ENCODE results near the gene HPRT1. TPM values are rescaled to one million over a fixed set of nuclear protein-coding genes. Genes with fewer than 3 reads are reported as not detected.

The HPRT1 gene
- total and polyA plus RNA-seq, 4 donors, result 18.8 to 32.3 (median 27.1) TPM

DNA sequence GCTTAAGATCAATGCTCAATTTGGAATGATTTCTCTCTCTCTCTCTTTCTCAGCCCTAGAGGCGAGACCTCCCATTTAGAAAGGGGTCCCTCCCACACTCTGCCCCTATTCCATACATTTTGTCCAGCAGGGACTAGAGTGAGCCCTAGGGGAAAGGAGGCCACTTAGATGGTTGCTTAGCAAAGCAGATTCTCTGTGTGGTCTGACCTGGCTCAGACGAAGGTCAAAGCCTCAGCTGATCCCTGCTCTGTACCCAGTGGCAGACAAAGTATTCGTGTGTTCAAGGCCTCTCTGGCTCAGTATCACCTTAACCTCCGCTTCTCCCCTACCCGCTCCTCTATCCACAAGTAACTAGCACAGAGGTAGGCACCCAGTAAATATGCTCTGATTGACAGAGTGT lies 78.4 kb downstream of the HPRT1 start:
- WGBS, 2 donors, result 76 to 95% methylated on average over 5 of the region's 5 CpGs
- Histone ChIP-seq H3K36me3 (ENCODE audit: control insufficient read depth in 1 of 2, insufficient read depth in 2 of 2, low read length in 1 of 2) (no peaks in the 10 kb centered on the region), H3K27ac (ENCODE audit: low read depth in 1 of 2, low read length in 2 of 2) (no peak overlapping the region), H3K9me3 (ENCODE audit: control insufficient read depth, low read length) (no peaks in the 10 kb centered on the region), H3K4me1 (ENCODE audit: control insufficient read depth in 1 of 2, insufficient read depth in 2 of 2, low read length in 2 of 2) (no peaks in the 10 kb centered on the region), H3K4me3 (ENCODE audit: low read length in 2 of 2) (no peak overlapping the region), H3K27me3 (ENCODE audit: control insufficient read depth in 1 of 2, insufficient read depth in 2 of 2, low read length in 1 of 2) (no peaks in the 10 kb centered on the region)
- intact Hi-C loops (cut with DNase I), result no loop called here
- ATAC-seq (ENCODE audit: low FRiP score) (no peak), DNase-seq (no peak)

DNA sequence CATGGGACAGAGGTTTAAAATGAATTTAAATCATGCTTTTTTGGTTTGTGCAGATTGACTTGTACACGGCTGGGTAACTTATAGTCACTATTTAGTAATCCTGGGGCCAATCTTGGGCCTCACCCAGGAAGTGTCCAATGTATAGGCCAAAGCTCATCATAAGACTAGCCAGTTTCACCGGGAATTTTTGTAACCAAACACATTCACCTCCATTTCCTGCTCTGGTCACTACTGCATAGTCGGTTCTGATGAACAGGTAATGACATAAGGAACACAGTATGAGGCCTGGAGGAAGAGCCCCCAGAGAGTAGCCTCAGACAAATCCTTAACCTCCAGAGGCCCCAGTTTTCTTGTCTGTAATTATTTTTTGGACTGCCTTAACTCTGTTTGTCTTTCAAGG lies 81.9 kb downstream of the HPRT1 start:
- H3K27me3 ChIP-seq (ENCODE audit: control insufficient read depth in 1 of 2, insufficient read depth in 2 of 2, low read length in 1 of 2), result no peaks in the 10 kb centered on the region
- no peak overlapping the region for H3K4me3 ChIP-seq (ENCODE audit: low read length in 2 of 2)
- no peaks in the 10 kb centered on the region for H3K9me3 ChIP-seq (ENCODE audit: control insufficient read depth, low read length)
- H3K4me1 ChIP-seq (ENCODE audit: control insufficient read depth in 1 of 2, insufficient read depth in 2 of 2, low read length in 2 of 2), result no peaks in the 10 kb centered on the region
- WGBS, 2 donors, result 75 to 93% methylated on average over 3 of the region's 3 CpGs
- intact Hi-C loops (cut with DNase I), result no loop called here
- H3K36me3 ChIP-seq (ENCODE audit: control insufficient read depth in 1 of 2, insufficient read depth in 2 of 2, low read length in 1 of 2), result no peaks in the 10 kb centered on the region
- ATAC-seq (ENCODE audit: low FRiP score) (no peak), DNase-seq (no peak)
- H3K27ac ChIP-seq (ENCODE audit: low read depth in 1 of 2, low read length in 2 of 2), result no peak overlapping the region

DNA sequence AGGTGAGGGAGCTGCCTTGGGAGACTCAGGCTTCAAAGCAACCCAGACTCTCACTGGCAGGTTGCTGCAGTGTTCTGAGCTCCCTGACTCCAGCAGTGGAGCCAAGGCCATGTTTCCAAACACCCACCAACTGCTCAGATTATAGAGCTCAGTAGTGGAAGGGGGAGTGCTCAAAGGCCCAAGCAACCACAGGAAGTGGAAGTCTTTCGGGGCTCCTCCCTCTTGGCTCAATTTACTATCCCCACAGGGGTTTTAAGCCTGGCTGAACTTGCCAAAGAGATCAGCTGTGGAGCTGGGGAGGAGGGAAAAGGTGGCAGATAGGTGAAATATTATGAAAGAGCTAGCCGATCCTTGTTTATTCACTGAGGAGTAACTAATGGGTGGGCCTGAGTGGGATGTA lies 82.5 kb downstream of the HPRT1 start:
- Histone ChIP-seq H3K4me1 (ENCODE audit: control insufficient read depth in 1 of 2, insufficient read depth in 2 of 2, low read length in 2 of 2) (no peaks in the 10 kb centered on the region), H3K9me3 (ENCODE audit: control insufficient read depth, low read length) (no peaks in the 10 kb centered on the region), H3K27ac (ENCODE audit: low read depth in 1 of 2, low read length in 2 of 2) (no peak overlapping the region), H3K27me3 (ENCODE audit: control insufficient read depth in 1 of 2, insufficient read depth in 2 of 2, low read length in 1 of 2) (no peaks in the 10 kb centered on the region), H3K36me3 (ENCODE audit: control insufficient read depth in 1 of 2, insufficient read depth in 2 of 2, low read length in 1 of 2) (no peaks in the 10 kb centered on the region), H3K4me3 (ENCODE audit: low read length in 2 of 2) (no peak overlapping the region)
- intact Hi-C loops (cut with DNase I), result no loop called here
- ATAC-seq (ENCODE audit: low FRiP score) (no peak), DNase-seq (no peak)
- 43 to 76% methylated on average over 2 of the region's 2 CpGs for WGBS, 2 donors

DNA sequence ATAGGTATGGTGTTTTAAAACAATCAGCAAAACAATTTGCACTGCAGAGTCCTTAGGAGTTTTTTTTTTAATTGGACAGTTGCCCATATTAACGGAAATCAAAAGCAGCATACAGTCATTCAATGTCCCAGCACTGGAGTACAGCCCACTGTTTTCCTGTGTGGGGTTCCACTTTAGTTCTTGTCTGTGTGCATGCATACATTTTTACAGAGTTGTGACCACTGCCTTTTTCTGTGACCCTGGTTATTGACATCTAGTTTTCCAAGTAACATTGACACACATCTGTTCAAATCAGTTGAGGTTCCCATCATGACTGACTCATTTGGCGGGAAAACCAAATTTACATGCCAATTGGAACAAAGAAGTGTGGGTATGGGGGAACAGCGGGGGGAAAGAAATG lies 83.3 kb downstream of the HPRT1 start:
- H3K9me3 ChIP-seq (ENCODE audit: control insufficient read depth, low read length), result no peaks in the 10 kb centered on the region
- intact Hi-C loops (cut with DNase I), result no loop called here
- H3K27me3 ChIP-seq (ENCODE audit: control insufficient read depth in 1 of 2, insufficient read depth in 2 of 2, low read length in 1 of 2), result no peaks in the 10 kb centered on the region
- ATAC-seq (ENCODE audit: low FRiP score) (no peak), DNase-seq (no peak)
- no peak overlapping the region for H3K27ac ChIP-seq (ENCODE audit: low read depth in 1 of 2, low read length in 2 of 2)
- no peaks in the 10 kb centered on the region for H3K36me3 ChIP-seq (ENCODE audit: control insufficient read depth in 1 of 2, insufficient read depth in 2 of 2, low read length in 1 of 2)
- no peaks in the 10 kb centered on the region for H3K4me1 ChIP-seq (ENCODE audit: control insufficient read depth in 1 of 2, insufficient read depth in 2 of 2, low read length in 2 of 2)
- no peak overlapping the region for H3K4me3 ChIP-seq (ENCODE audit: low read length in 2 of 2)
- 50 to 78% methylated on average over 3 of the region's 3 CpGs for WGBS, 2 donors

DNA sequence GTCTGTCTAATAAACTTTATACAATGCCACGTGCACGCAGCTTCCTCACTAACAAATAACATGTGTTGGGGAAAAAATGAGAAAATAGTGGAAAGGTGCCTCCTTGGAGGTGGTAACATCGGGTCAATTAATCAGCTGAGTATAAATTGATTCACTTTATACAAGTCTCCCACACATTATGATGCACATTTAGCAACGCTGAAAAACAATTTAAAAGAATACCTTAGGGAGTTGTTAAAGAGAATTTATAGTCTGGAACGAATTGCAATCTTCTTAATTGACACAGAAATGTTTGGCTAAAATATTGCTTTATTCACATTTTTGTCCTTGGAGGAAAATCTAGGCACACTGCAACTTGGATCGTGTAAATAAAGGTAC lies 84.2 kb downstream of the HPRT1 start:
- no peak overlapping the region for H3K27ac ChIP-seq (ENCODE audit: low read depth in 1 of 2, low read length in 2 of 2)

DNA sequence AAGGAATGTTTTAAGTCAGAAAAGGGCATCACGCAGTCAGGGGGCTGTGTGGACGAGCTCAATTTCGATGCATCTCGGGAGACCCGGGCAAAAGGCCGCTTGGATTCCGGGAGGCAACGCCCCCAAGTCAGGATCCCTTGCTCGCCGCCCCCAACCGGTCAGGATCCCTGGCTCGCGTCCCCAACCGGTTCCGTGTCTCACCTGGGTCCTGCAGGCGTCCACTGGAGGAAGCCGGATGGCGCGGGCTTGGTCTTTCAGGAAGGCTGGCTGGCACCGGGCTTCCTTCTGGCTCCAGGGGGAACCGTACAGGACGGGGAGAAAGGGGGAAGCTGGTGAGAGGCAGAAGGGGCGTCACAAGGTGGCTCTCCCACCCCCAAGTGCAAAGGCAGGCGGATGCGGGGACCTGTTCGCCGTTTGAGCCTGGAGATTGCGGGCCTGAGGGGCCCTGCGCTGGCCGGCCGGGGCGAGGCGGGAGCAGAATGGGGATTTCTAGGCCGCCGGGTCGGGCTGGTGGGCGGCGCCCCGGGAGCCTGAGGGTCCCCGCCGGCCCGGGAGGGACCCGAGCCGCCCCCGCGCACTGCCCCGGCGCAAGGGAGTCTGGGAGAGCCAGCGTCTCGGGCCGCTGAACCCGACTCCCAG lies 84.7 kb downstream of the HPRT1 start:
- Histone ChIP-seq H3K27me3 (ENCODE audit: control insufficient read depth in 1 of 2, insufficient read depth in 2 of 2, low read length in 1 of 2) (no peaks in the 10 kb centered on the region), H3K9me3 (ENCODE audit: control insufficient read depth, low read length) (no peaks in the 10 kb centered on the region), H3K4me3 (ENCODE audit: low read length in 2 of 2) (no peak overlapping the region), H3K27ac (ENCODE audit: low read depth in 1 of 2, low read length in 2 of 2) (no peak overlapping the region), H3K4me1 (ENCODE audit: control insufficient read depth in 1 of 2, insufficient read depth in 2 of 2, low read length in 2 of 2) (no peaks in the 10 kb centered on the region), H3K36me3 (ENCODE audit: control insufficient read depth in 1 of 2, insufficient read depth in 2 of 2, low read length in 1 of 2) (no peaks in the 10 kb centered on the region)
- WGBS, 2 donors, result 10 to 29% methylated on average over 36 to 52 of the region's 52 CpGs
- DNase-seq (no peak), ATAC-seq (ENCODE audit: low FRiP score) (peak; percentile 9)
- intact Hi-C loops (cut with DNase I), result no loop called here

More for the DNA sequence above, 84.2 kb downstream of the HPRT1 start:
- no peak overlapping the region for H3K4me3 ChIP-seq (ENCODE audit: low read length in 2 of 2)
- H3K9me3 ChIP-seq (ENCODE audit: control insufficient read depth, low read length), result no peaks in the 10 kb centered on the region
- H3K36me3 ChIP-seq (ENCODE audit: control insufficient read depth in 1 of 2, insufficient read depth in 2 of 2, low read length in 1 of 2), result no peaks in the 10 kb centered on the region
- 56 to 69% methylated on average over 6 of the region's 6 CpGs for WGBS, 2 donors
- no peaks in the 10 kb centered on the region for H3K4me1 ChIP-seq (ENCODE audit: control insufficient read depth in 1 of 2, insufficient read depth in 2 of 2, low read length in 2 of 2)
- ATAC-seq (ENCODE audit: low FRiP score) (no peak), DNase-seq (no peak)
- no peaks in the 10 kb centered on the region for H3K27me3 ChIP-seq (ENCODE audit: control insufficient read depth in 1 of 2, insufficient read depth in 2 of 2, low read length in 1 of 2)
- intact Hi-C loops (cut with DNase I), result no loop called here

DNA sequence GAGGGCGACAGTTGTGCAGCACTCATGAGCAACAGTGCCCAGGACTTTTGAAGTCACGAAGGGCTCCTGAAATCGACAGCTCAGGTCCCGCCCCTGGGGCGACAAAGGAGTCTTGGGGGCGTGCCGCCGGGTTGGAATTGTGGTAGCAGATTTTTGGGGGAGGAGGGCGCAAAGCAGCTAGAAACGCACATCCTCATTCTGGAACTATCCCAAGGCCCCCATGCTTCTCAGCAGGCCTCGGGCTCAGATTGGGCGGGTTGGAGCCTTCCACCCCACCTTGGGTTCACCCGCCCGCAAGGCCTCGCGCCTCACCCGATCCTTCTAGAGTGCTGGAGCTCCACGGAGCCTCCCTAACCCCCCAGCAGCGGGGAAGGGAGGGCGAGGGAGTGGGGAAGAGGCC lies 85.5 kb downstream of the HPRT1 start:
- no peak for ATAC-seq (ENCODE audit: low FRiP score)
- intact Hi-C loops (cut with DNase I), result no loop called here
- H3K27me3 ChIP-seq (ENCODE audit: control insufficient read depth in 1 of 2, insufficient read depth in 2 of 2, low read length in 1 of 2), result no peaks in the 10 kb centered on the region
- H3K4me1 ChIP-seq (ENCODE audit: control insufficient read depth in 1 of 2, insufficient read depth in 2 of 2, low read length in 2 of 2), result no peaks in the 10 kb centered on the region
- H3K9me3 ChIP-seq (ENCODE audit: control insufficient read depth, low read length), result no peaks in the 10 kb centered on the region
- H3K36me3 ChIP-seq (ENCODE audit: control insufficient read depth in 1 of 2, insufficient read depth in 2 of 2, low read length in 1 of 2), result no peaks in the 10 kb centered on the region
- WGBS, 2 donors, result 63 to 83% methylated on average over 20 of the region's 20 CpGs
- no peak overlapping the region for H3K4me3 ChIP-seq (ENCODE audit: low read length in 2 of 2)
- DNase-seq, result no peak
- H3K27ac ChIP-seq (ENCODE audit: low read depth in 1 of 2, low read length in 2 of 2), result no peak overlapping the region

DNA sequence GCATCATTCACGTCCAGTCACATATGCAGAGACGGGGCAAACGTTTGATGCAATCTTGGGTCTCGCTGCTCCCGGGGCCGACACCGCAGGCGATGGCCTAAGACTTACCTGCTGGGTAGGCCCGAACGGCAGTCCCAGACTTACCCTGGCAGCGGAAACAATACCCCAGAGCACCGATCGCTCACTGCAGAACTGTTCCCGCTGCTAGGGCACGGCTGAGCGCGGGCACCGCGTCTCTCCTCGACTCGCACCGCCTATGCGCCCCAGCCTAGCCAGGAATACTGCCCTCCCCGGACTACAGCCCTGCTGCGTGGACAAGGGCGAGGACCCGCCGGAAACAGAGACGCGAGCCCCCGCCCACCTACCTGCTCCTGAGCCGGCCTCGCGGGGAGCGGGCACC lies 86.2 kb downstream of the HPRT1 start:
- Histone ChIP-seq H3K36me3 (ENCODE audit: control insufficient read depth in 1 of 2, insufficient read depth in 2 of 2, low read length in 1 of 2) (no peaks in the 10 kb centered on the region), H3K27me3 (ENCODE audit: control insufficient read depth in 1 of 2, insufficient read depth in 2 of 2, low read length in 1 of 2) (no peaks in the 10 kb centered on the region), H3K27ac (ENCODE audit: low read depth in 1 of 2, low read length in 2 of 2) (no peak overlapping the region), H3K4me3 (ENCODE audit: low read length in 2 of 2) (no peak overlapping the region), H3K9me3 (ENCODE audit: control insufficient read depth, low read length) (no peaks in the 10 kb centered on the region), H3K4me1 (ENCODE audit: control insufficient read depth in 1 of 2, insufficient read depth in 2 of 2, low read length in 2 of 2) (no peaks in the 10 kb centered on the region)
- DNase-seq, result no peak
- ATAC-seq (ENCODE audit: low FRiP score), result no peak
- WGBS, 2 donors, result 68 to 88% methylated on average over 35 of the region's 35 CpGs
- intact Hi-C loops (cut with DNase I), result no loop called here

DNA sequence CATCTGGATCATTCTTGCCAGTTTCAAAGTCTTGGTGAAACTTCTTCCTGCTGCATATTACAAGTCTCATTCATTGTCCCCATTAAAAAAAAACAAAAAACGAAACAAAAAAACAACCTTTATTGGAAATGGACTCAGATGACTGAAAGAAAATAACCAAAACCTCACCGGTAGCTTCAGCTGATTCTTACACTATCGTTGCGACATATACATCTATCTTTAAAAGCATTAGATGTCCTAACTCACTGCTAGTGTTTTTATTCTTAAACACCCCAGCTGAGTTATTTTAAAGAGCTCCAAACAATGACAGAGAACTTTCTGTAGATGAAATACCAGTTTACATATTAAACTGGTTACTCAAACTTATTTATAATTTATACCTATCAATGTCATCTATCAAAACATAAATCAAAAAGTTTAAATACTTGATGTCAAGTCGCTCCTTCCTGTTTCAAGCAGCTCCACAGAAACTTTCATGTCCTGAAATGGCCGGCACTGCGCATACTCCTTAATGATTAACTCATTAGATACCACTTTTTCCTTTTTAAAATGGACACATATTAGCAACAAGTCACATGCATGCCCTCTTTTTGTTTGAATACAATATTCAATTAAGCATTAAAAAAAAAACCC lies 87.2 kb downstream of the HPRT1 start:
- Histone ChIP-seq H3K4me1 (ENCODE audit: control insufficient read depth in 1 of 2, insufficient read depth in 2 of 2, low read length in 2 of 2) (no peaks in the 10 kb centered on the region), H3K27ac (ENCODE audit: low read depth in 1 of 2, low read length in 2 of 2) (no peak overlapping the region), H3K9me3 (ENCODE audit: control insufficient read depth, low read length) (no peaks in the 10 kb centered on the region), H3K27me3 (ENCODE audit: control insufficient read depth in 1 of 2, insufficient read depth in 2 of 2, low read length in 1 of 2) (no peaks in the 10 kb centered on the region), H3K4me3 (ENCODE audit: low read length in 2 of 2) (no peak overlapping the region), H3K36me3 (ENCODE audit: control insufficient read depth in 1 of 2, insufficient read depth in 2 of 2, low read length in 1 of 2) (no peaks in the 10 kb centered on the region)
- no peak for DNase-seq
- WGBS, 2 donors, result 70 to 90% methylated on average over 7 of the region's 7 CpGs
- ATAC-seq (ENCODE audit: low FRiP score), result no peak
- intact Hi-C loops (cut with DNase I), result no loop called here

Measured in aorta (tissue), 5 donors.